Measurements from ENCODE around the gene DMRTC1. TPM values are rescaled to one million over a fixed set of nuclear protein-coding genes. Genes with fewer than 3 reads are reported as not detected.
"Not testable (repeated sequence)": the region's sequence is repeated elsewhere in the genome, so short reads cannot be mapped to it uniquely, and the experiment has no call there.

Gene DMRTC1
- total RNA-seq, 5 donors from 2014 or later (not counting 1 experiment from before 2014, with no cell fraction given): 0.51 to 1.5 (median 0.56) TPM

GRCh38 chrX:72937906-72938305, 5.7 kb downstream of the DMRTC1 start, which contains the start of gene FAM236A:
Gene FAM236A (plus strand): TSS chrX:72938206. CDS start chrX:72938263, 57 bp downstream.
- H3K27me3 ChIP-seq (replicated peaks in 1 of 2; ENCODE audit: control insufficient read depth in 2 of 2, extremely low read depth in 1 of 2, insufficient read depth in 2 of 2, low read length in 1 of 2); H3K36me3 Mint-ChIP-seq; H3K27me3 Mint-ChIP-seq; DNase-seq; CTCF ChIA-PET; H3K4me3 ChIP-seq (ENCODE audit: control insufficient read depth in 1 of 2, extremely low read depth in 1 of 2, low read length in 1 of 2); H3K9me3 ChIP-seq; H3K4me3 Mint-ChIP-seq; H3K36me3 ChIP-seq (ENCODE audit: control insufficient read depth in 2 of 2, extremely low read depth in 1 of 2, insufficient read depth in 1 of 2, low read length in 1 of 2); H3K9me3 Mint-ChIP-seq; H3K4me1 Mint-ChIP-seq; POLR2A ChIA-PET; H3K27ac Mint-ChIP-seq; ATAC-seq (replicated peaks in 1 of 4); H3K4me1 ChIP-seq (ENCODE audit: control insufficient read depth in 1 of 2, extremely low read depth in 1 of 2, insufficient read depth in 2 of 2, low read length in 2 of 2); H3K27ac ChIP-seq (ENCODE audit: low read length): not testable (repeated sequence)
- WGBS (ENCODE audit: insufficient coverage): no CpG with 5 or more reads among the region's 15 CpGs

GRCh38 chrX:72936882-72937455, 6.7 kb downstream of the DMRTC1 start:
- CTCF ChIA-PET; H3K27ac Mint-ChIP-seq; ATAC-seq (replicated peaks in 1 of 4); H3K27me3 ChIP-seq (replicated peaks in 1 of 2; ENCODE audit: control insufficient read depth in 2 of 2, extremely low read depth in 1 of 2, insufficient read depth in 2 of 2, low read length in 1 of 2); H3K36me3 ChIP-seq (ENCODE audit: control insufficient read depth in 2 of 2, extremely low read depth in 1 of 2, insufficient read depth in 1 of 2, low read length in 1 of 2); H3K36me3 Mint-ChIP-seq; H3K4me3 ChIP-seq (ENCODE audit: control insufficient read depth in 1 of 2, extremely low read depth in 1 of 2, low read length in 1 of 2); H3K9me3 ChIP-seq; POLR2A ChIA-PET; DNase-seq; H3K4me1 Mint-ChIP-seq; H3K27ac ChIP-seq (ENCODE audit: low read length); H3K27me3 Mint-ChIP-seq; H3K4me1 ChIP-seq (ENCODE audit: control insufficient read depth in 1 of 2, extremely low read depth in 1 of 2, insufficient read depth in 2 of 2, low read length in 2 of 2); H3K9me3 Mint-ChIP-seq; H3K4me3 Mint-ChIP-seq: not testable (repeated sequence)
- WGBS (ENCODE audit: insufficient coverage): no CpG with 5 or more reads among the region's 8 CpGs

GRCh38 chrX:72936455-72936854, 7.2 kb downstream of the DMRTC1 start:
- H3K4me1 ChIP-seq (ENCODE audit: control insufficient read depth in 1 of 2, extremely low read depth in 1 of 2, insufficient read depth in 2 of 2, low read length in 2 of 2); H3K9me3 ChIP-seq; H3K27ac ChIP-seq (ENCODE audit: low read length); H3K9me3 Mint-ChIP-seq; POLR2A ChIA-PET; H3K36me3 Mint-ChIP-seq; H3K27me3 ChIP-seq (replicated peaks in 1 of 2; ENCODE audit: control insufficient read depth in 2 of 2, extremely low read depth in 1 of 2, insufficient read depth in 2 of 2, low read length in 1 of 2); H3K4me3 Mint-ChIP-seq; H3K4me1 Mint-ChIP-seq; H3K36me3 ChIP-seq (ENCODE audit: control insufficient read depth in 2 of 2, extremely low read depth in 1 of 2, insufficient read depth in 1 of 2, low read length in 1 of 2); CTCF ChIA-PET; H3K27ac Mint-ChIP-seq; ATAC-seq (replicated peaks in 1 of 4); H3K4me3 ChIP-seq (ENCODE audit: control insufficient read depth in 1 of 2, extremely low read depth in 1 of 2, low read length in 1 of 2); H3K27me3 Mint-ChIP-seq; DNase-seq: not testable (repeated sequence)
- WGBS (ENCODE audit: insufficient coverage): no CpG with 5 or more reads among the region's 7 CpGs

GRCh38 chrX:72932283-72932682, 11.4 kb downstream of the DMRTC1 start:
- H3K4me3 Mint-ChIP-seq; H3K27me3 ChIP-seq (replicated peaks in 1 of 2; ENCODE audit: control insufficient read depth in 2 of 2, extremely low read depth in 1 of 2, insufficient read depth in 2 of 2, low read length in 1 of 2); H3K9me3 ChIP-seq; POLR2A ChIA-PET; H3K4me3 ChIP-seq (ENCODE audit: control insufficient read depth in 1 of 2, extremely low read depth in 1 of 2, low read length in 1 of 2); H3K27ac Mint-ChIP-seq; CTCF ChIA-PET; H3K27ac ChIP-seq (ENCODE audit: low read length); H3K27me3 Mint-ChIP-seq; H3K4me1 ChIP-seq (ENCODE audit: control insufficient read depth in 1 of 2, extremely low read depth in 1 of 2, insufficient read depth in 2 of 2, low read length in 2 of 2); DNase-seq; H3K36me3 Mint-ChIP-seq; H3K9me3 Mint-ChIP-seq; H3K36me3 ChIP-seq (ENCODE audit: control insufficient read depth in 2 of 2, extremely low read depth in 1 of 2, insufficient read depth in 1 of 2, low read length in 1 of 2); H3K4me1 Mint-ChIP-seq; ATAC-seq (replicated peaks in 1 of 4): not testable (repeated sequence)
- WGBS (ENCODE audit: insufficient coverage): no CpG with 5 or more reads among the region's 1 CpG

DNA sequence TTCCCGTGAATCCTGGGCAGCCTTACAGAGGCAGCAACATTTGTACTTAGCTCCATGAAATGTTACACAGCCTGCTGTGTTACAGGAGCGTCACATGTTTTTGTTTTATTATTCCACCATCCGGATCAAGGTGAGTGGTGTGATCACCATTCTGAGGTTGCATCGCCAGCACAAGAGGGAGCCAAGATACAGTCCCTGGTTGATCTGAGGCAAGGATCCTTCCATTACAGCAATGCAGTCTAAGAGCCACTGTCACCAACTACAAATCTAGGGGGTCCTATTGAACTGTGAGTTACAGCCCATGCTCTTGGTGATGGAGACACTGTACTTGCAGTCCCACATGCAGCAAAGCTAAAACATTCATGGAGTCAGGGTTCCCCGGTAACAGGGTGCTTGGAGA, 27.5 kb downstream of the DMRTC1 start:
- POLR2A ChIA-PET; CTCF ChIA-PET; ATAC-seq (replicated peaks in 1 of 4); H3K4me1 ChIP-seq (ENCODE audit: control insufficient read depth in 1 of 2, extremely low read depth in 1 of 2, insufficient read depth in 2 of 2, low read length in 2 of 2); H3K9me3 Mint-ChIP-seq; H3K9me3 ChIP-seq; H3K27me3 ChIP-seq (replicated peaks in 1 of 2; ENCODE audit: control insufficient read depth in 2 of 2, extremely low read depth in 1 of 2, insufficient read depth in 2 of 2, low read length in 1 of 2); DNase-seq; H3K4me1 Mint-ChIP-seq; H3K36me3 ChIP-seq (ENCODE audit: control insufficient read depth in 2 of 2, extremely low read depth in 1 of 2, insufficient read depth in 1 of 2, low read length in 1 of 2); H3K27ac ChIP-seq (ENCODE audit: low read length); H3K27me3 Mint-ChIP-seq; H3K27ac Mint-ChIP-seq; H3K4me3 ChIP-seq (ENCODE audit: control insufficient read depth in 1 of 2, extremely low read depth in 1 of 2, low read length in 1 of 2); H3K4me3 Mint-ChIP-seq; H3K36me3 Mint-ChIP-seq: not testable (repeated sequence)
- no CpG with 5 or more reads among the region's 5 CpGs for WGBS (ENCODE audit: insufficient coverage)

DNA sequence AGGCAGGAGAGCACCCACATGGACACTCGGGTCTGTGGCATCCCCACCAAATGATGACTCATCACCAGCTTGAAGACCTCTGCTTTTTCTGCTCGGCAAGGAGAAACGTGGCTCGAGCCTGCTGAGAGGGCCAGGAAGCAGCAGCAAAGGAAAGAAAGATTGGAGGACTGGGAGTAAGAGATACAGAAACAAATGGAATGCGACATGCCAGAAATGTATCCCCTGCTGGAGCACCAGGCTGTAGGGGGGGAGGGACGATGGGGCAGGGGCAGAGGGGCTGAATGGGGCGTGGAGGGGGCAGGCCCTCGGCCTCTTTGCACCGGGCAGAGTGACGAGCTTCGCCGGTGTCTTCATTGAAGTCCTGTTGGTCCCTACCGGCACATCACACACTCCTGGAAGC, 31.3 kb downstream of the DMRTC1 start, which contains the start of gene FAM236C:
TSS of gene FAM236C (plus strand) at position 301 of the 400 bp plus-strand sequence. CDS start 100 bp downstream, outside the sequence.
- H3K36me3 Mint-ChIP-seq; ATAC-seq (replicated peaks in 1 of 4); CTCF ChIA-PET: not testable (repeated sequence)

GRCh38 chrX:72889740-72890139, 53.9 kb downstream of the DMRTC1 start:
- H3K4me1 ChIP-seq (ENCODE audit: control insufficient read depth in 1 of 2, extremely low read depth in 1 of 2, insufficient read depth in 2 of 2, low read length in 2 of 2); H3K36me3 ChIP-seq (ENCODE audit: control insufficient read depth in 2 of 2, extremely low read depth in 1 of 2, insufficient read depth in 1 of 2, low read length in 1 of 2); DNase-seq; H3K4me1 Mint-ChIP-seq; ATAC-seq (replicated peaks in 1 of 4); H3K9me3 Mint-ChIP-seq; CTCF ChIA-PET; H3K27ac Mint-ChIP-seq; H3K27ac ChIP-seq (ENCODE audit: low read length); POLR2A ChIA-PET; H3K27me3 ChIP-seq (replicated peaks in 1 of 2; ENCODE audit: control insufficient read depth in 2 of 2, extremely low read depth in 1 of 2, insufficient read depth in 2 of 2, low read length in 1 of 2); H3K4me3 Mint-ChIP-seq; H3K9me3 ChIP-seq; H3K4me3 ChIP-seq (ENCODE audit: control insufficient read depth in 1 of 2, extremely low read depth in 1 of 2, low read length in 1 of 2); H3K36me3 Mint-ChIP-seq; H3K27me3 Mint-ChIP-seq: not testable (repeated sequence)
- WGBS (ENCODE audit: insufficient coverage): no CpG with 5 or more reads among the region's 14 CpGs

More for the DNA sequence above, 31.3 kb downstream of the DMRTC1 start, which contains the start of gene FAM236C:
- H3K27me3 Mint-ChIP-seq; H3K9me3 ChIP-seq; H3K9me3 Mint-ChIP-seq; H3K27ac Mint-ChIP-seq; H3K36me3 ChIP-seq (ENCODE audit: control insufficient read depth in 2 of 2, extremely low read depth in 1 of 2, insufficient read depth in 1 of 2, low read length in 1 of 2); H3K4me1 Mint-ChIP-seq; H3K27me3 ChIP-seq (replicated peaks in 1 of 2; ENCODE audit: control insufficient read depth in 2 of 2, extremely low read depth in 1 of 2, insufficient read depth in 2 of 2, low read length in 1 of 2); H3K4me3 Mint-ChIP-seq; H3K27ac ChIP-seq (ENCODE audit: low read length); H3K4me3 ChIP-seq (ENCODE audit: control insufficient read depth in 1 of 2, extremely low read depth in 1 of 2, low read length in 1 of 2); DNase-seq; H3K4me1 ChIP-seq (ENCODE audit: control insufficient read depth in 1 of 2, extremely low read depth in 1 of 2, insufficient read depth in 2 of 2, low read length in 2 of 2); POLR2A ChIA-PET: not testable (repeated sequence)
- WGBS (ENCODE audit: insufficient coverage): no CpG with 5 or more reads among the region's 13 CpGs
